Thyroid gland (tissue), 4 donors: ENCODE data around the gene SETD1A.

Source experiments
- POLR2A ChIP-seq, 2 donors: fragments of 450-650 bp; IDR thresholded peaks; one replicate each; pipeline ENCODE4 v1.6.1; 2017; ENCODE audit warnings: antibody characterized with exemption in 2 of 2, mild to moderate bottlenecking in 2 of 2, moderate library complexity in 1 of 2
- TF ChIP-seq, protein P1 (sequence below), 6 experiments: fragments of 200-600 bp in 3 of 6; fragments of 450-650 bp in 3 of 6; sonication (generic) in 3 of 6; IDR thresholded peaks; one replicate each; pipeline ENCODE4 v1.5.1; 2016 to 2019; ENCODE audit warnings: antibody characterized with exemption in 6 of 6, mild to moderate bottlenecking in 2 of 6, inconsistent platforms in 1 of 6, moderate library complexity in 1 of 6

DNA sequence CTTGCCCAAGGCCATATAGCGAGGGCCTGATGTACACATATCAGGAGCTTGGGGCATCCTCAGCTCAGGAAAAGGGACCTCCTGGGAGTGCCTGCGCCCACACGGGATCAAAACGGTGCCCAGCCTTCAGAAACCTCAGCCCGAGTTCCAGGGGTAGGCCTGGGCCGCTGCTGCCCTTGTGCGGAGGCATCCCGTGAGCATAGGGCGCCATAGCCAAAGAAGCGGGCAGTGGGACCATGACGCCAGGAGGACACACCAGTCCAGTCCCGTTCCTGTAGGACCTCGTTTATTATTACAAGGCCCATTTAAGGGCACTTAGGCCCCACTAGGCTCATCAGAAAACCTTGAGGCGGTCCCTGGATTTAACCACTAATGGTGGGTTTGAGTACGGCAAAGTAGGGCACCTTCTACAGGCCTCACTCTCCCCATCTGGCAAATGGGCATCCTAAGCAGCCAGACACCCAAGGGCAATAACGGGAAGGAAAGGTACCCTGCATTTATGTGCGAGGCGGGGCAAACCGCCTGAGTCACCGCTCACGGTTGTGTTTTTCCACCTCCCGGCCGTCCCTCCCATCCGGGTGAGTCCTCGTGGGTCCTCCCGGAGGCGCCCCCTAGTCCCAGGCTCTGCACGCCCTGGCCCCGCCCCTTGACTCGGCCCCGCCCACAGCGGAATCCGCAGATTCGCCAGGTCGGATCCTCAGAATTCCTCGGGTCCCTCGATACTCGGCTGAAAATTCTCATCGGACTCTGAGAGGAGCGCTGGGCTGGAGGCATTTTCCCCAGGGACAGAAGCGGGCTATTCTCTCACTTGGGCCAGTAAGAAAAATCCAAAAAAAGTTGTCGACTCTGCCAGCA is 726 bp upstream of the SETD1A start:
- TF ChIP-seq, protein P1, sequence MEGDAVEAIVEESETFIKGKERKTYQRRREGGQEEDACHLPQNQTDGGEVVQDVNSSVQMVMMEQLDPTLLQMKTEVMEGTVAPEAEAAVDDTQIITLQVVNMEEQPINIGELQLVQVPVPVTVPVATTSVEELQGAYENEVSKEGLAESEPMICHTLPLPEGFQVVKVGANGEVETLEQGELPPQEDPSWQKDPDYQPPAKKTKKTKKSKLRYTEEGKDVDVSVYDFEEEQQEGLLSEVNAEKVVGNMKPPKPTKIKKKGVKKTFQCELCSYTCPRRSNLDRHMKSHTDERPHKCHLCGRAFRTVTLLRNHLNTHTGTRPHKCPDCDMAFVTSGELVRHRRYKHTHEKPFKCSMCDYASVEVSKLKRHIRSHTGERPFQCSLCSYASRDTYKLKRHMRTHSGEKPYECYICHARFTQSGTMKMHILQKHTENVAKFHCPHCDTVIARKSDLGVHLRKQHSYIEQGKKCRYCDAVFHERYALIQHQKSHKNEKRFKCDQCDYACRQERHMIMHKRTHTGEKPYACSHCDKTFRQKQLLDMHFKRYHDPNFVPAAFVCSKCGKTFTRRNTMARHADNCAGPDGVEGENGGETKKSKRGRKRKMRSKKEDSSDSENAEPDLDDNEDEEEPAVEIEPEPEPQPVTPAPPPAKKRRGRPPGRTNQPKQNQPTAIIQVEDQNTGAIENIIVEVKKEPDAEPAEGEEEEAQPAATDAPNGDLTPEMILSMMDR (IDR thresholded peaks at IDR 0.05) = peak in 1 of 6 experiments; percentile 21
- no peak for TF ChIP-seq POLR2A (IDR thresholded peaks at IDR 0.05)
